Activated CD4-positive, alpha-beta T cell treated with anti-CD3 and anti-CD28 coated beads for 48 hours (primary cell): Measurements from ENCODE around the gene CTIF.
A peak's percentile ranks its signal among the peaks of the same experiment; 100 is the strongest.

ENCODE experiments used
- DNase-seq: peaks from one replicate; pipeline ENCODE4 v3.0.0-alpha.2; 2020

The CTIF gene

DNA sequence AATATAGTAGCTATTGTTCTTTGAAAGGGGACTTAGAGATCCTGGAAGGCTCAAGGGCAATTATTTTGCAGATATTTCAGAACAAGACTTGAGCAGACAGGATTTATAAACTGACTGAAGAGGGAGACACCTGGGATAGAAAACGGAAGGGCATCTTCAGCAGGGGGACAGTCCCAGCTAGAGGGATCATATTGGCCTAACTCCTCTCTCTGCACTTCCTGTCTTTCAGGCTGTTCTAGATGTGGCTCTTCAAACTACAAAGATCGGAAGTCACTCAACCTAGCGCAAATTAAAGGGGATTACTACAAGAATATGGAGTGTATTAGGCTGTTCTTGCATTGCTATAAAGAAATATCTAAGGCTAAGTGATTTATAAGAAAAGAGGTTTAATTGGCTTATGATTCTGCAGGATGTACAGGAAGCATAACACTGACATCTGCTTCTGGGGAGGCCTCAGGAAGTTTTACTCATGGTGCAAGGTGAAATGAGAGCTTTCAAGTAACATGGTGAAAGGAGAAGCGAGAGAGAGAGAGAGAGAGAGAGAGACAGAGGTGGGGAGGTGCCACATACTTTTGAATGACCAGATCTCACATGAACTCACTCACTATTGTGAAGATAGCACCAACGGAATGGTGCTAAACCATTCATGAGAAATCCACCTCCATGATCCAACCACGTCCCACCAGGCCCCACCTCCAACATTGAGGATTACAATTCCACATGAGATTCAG, 5.3 kb upstream of the CTIF start:
- no peak for DNase-seq

- DNase-seq = no peak
These were observed 4.5 kb upstream of the CTIF start for GRCh38 chr18:48534364-48534763.

- DNase-seq = no peak
These were observed 2.9 kb upstream of the CTIF start for GRCh38 chr18:48535956-48536355.

DNA sequence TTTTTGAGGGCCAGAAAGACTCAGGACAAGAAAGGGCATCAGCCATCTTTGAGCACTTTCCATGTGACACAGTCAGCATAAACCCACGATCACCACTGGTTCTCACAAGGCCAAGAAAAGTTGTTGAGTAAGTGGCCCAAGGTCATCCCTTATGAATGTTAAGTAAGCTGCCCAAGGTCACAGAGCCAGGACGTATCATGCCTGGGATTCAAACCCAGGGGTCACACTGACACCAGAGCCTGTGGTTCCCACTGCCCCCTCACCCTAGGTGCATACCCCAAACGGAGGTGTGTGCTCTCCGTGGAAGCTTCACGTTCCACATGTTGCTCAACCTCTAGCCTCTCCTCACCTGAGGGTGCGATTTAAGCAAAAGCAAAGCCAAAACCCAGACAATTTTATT, 2.3 kb upstream of the CTIF start:
- DNase-seq = no peak

GRCh38 chr18:48539406-48540250, 797 bp downstream of the CTIF start:
- peak; percentile 39 for DNase-seq

DNA sequence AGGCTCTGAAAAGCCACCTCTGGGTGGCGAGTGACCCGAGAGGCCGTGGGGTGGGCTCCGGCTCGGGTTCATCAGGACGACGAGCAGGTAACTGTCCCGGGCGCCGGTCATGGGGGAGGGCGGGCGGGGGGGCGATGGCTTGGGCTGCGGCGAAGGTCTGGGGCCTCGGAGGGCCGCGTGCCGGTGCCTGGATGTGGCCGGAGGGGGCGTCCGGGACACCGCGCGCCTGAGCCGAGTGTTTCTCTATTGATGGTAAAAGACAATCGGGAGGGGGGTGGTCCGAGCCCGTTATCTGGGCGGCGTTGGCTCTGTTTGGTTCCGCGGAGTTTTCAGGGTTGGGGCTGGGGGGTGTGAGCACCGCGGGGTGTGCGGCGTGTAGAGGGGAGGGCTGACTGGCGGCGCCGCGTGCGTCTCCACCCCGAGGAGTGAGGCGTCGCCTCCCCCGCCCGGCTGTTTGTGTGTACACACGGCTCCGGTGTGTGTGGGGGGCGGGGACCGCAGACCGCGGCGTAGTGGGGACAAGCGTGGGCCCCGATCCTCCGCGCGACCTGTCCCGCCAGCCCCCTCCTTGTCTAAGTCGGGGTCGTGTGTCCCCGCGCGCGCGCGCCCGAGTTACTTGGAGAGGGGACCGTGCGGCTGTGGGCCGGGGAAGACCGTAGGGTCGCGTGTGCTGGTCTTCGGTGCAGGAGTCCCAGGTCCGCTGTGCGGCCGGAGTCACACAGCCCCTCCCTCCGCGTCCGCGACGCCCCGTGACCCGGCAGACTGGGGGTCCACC, 1.6 kb downstream of the CTIF start:
- DNase-seq = peak; percentile 52

GRCh38 chr18:48541026-48541746, 2.4 kb downstream of the CTIF start:
- peak; percentile 23 for DNase-seq

DNA sequence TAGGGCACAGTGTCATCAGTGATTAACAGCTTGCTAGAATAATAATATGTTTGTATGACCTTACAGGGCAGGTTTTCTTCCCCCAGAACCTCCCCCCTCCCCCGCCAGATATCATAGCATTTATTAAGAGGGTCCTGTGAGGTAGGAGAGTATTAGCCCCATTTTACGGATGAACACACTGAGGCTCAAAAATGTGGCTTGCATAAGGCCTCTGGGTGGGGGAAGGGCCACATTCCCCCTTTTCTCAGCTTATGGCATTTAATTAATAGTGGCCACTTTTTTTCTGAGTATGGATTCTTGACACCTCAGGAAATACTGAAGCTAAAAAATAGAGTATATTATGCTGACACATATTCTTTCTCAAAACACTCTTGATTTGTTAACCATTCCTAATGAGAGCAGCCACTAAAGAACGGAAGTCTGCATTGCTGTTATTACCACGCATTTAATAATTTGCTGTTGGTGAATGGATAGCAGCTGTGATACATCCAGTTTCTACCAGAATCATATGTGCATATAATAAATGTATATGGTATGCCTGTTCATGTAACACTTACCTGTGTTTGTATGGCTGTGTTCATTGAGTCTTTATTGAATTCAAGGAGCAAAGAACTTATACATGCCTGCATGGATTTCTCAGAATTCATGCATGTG, 3.0 kb downstream of the CTIF start:
- DNase-seq = no peak

- DNase-seq = peak; percentile 13
These were observed 3.8 kb downstream of the CTIF start for GRCh38 chr18:48542513-48543181.

GRCh38 chr18:48543228-48543627, 4.4 kb downstream of the CTIF start:
- DNase-seq = peak; percentile 53

DNA sequence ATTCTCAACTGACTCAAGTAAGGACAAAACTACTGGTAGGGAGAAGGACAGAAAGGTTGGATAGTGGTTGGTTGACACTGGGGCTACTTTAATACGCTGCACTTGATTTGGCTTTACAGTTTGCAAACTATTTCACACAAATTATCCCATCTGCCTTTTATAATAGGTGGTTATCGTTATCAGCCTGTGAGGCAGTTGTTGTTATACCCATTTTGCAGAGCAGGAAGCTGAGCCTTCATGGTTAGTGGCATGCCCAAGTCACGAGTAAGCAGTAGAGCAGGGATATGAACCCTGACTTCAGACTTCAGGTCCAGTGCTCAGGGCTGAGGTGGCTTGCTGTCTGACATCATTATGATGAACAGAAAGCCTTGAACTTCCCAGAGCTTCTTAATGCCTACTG, 5.3 kb downstream of the CTIF start:
- no peak for DNase-seq

DNA sequence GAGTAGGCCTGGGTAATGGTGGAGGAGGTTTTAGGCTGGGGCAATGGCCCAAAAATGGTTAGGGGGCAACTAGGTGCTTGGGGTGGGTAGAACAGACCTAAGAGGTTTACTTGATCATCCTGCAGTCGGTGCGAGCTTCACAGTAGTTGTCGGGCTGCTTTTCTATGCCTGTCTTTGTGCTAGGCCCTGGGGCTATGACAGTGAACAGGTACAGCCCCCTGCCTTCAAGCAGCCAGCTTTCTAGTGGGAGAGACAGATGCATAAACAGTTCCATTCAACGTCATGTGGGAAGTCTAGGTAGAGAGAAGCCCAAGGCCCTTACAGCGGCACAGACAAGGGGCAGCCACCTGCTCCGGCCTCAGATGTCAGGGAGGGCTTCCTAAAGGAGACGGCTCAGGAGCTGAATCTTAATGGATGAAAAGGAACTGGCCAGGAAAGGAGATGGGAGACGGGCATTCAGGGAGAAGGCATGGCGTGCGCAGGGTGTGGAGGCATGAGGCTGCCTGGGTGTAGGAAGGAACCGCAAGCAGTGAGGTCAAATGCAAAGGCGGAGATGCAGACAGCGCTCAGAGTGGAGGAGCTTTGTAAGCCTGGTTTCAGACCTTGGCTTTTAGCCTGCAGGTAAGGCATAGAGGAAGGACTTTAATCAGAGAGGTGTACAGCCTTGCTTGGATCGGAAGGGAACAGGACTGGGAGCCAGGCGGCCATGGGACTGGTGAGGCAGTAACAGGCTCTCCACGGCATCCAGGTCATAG, 6.0 kb downstream of the CTIF start:
- DNase-seq = no peak

DNA sequence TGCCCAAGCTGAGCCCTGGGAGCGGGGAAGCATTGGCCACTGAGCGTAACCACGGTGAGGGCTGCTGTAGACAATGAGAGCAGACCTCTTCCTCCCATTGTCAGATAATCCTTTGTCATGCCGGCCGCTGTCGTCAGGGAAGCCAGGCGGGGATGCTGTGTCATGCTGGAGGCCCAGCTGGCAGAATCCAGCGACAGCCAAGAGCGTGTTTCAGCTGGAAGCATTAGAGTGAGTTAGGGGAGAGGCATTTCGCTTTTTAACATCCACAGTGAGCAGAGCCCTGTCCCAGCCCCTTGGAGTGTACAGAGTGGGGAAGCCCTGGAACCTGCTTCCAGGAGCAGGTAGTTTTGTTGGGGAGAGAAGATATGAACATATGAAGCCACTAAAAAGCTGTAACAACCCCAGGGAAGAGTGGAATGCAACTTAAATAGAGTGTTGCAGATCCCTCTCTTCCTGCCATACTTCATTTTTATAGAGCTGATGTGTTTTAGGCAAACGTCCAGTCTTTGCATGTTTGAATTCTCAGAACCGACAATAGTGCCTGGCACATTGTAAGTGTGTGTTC, 7.0 kb downstream of the CTIF start:
- DNase-seq = no peak

DNA sequence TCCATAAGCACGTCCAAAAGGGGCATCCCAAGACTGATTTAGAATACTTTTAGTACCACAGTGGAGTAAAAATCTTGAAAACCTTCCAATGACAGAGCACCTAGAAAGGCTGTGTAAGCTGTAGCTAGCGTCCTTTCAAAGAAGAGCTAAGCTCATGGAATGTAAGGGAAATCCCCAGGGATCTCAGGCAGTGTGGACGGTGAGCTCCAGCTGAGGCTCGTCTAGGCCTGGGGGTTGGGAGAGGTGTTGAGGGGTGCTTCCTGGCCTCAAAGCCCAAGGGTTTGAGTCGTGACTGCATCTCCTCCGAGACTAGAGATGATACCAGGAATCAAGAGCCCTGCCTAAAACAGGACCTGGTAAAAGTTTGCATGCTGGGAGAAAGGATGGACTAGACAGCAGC, 7.6 kb downstream of the CTIF start:
- no peak for DNase-seq

DNA sequence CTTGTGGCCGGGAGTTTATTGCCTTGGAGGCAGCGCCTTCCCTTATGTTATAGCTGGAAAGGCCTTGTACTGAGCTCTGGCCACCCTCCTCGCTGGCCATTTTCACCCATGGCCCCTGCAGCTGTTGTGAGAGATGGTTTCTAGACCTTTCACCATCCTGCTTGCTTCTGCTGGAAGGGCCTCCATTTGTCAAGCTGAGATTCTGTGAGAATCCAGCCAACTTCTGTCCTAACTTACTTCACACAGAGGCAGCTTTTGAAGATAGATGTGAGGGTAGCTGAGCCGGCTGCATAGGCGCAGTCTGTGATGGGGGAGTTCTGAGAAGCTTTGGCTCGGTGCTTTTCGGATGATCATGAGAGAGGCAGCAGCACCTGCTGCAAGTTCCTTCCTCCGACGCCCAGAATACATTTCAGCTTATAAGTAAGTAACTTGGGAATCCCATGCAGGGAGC, 8.7 kb downstream of the CTIF start:
- DNase-seq = no peak

- DNase-seq = no peak
These were observed 9.4 kb downstream of the CTIF start for GRCh38 chr18:48548011-48548771.

DNA sequence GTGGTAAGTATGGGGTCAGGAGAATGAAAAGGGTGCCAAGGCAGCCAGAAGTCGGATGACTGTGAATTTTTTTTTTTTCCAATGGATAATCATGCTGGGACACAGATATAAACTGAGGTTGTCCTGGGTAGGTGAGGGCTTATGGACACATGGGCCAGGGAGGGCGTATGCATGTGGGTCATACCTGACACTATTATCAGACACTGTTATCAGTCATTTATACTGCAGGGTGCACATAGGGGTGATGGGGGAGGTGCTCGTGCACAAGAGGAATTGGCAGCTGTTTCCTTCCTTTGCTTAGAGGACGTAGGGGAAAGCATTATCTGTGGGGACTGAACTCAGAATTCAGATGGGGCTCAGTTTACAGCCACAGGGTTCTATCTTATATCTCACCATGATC, 10.1 kb downstream of the CTIF start:
- no peak for DNase-seq

DNA sequence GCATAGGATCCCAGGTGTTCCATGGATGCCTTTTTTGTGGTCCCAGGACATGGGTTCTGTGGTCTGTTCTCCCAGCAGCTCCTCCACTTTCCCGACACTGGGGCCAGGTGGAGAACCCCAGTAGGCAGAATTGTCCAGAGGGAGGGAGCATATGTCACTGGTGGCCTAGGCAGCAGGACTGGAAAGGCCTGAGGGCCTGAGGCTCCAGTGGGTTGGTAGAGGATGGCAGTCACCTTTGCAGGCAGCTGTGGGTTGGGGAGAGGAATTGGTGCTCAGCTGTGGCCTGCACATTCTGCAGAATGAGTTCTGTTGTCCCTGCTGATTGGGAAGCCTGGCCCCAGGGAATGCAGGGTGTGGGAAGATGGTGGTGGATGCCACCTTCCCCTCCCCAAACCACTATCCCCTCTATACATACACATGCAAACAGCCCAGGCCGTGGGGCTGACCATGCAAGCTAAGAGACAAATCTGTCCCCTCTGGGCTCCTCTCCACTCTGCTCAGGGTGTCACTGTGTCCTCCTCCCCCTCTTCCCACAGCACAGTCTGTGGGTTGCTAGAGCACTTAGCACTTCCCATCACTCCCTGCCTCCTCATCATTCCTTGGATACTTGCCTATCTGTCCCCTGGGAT, 11.4 kb downstream of the CTIF start:
- DNase-seq = no peak

- no peak for DNase-seq
These were observed 12.3 kb downstream of the CTIF start for GRCh38 chr18:48551100-48551499.
